Measurements from ENCODE around the gene KRTAP10-11. TPM values are rescaled to one million over a fixed set of nuclear protein-coding genes. Genes with fewer than 3 reads are reported as not detected.
"Not testable (repeated sequence)": the region's sequence is repeated elsewhere in the genome, so short reads cannot be mapped to it uniquely, and the experiment has no call there.

The KRTAP10-11 gene
- total and polyA plus RNA-seq, 4 donors = not detected

GRCh38 chr21:44686843-44687561, 40.8 kb downstream of the KRTAP10-11 start:
- Histone ChIP-seq H3K9me3 (ENCODE audit: control insufficient read depth in 4 of 4, low read length in 3 of 4) (peaks cover 0 to 1% (median 0%) of the 10 kb centered on the region in 4 donors), H3K4me1 (ENCODE audit: control insufficient read depth in 4 of 4, insufficient read depth in 4 of 4, low read length in 3 of 4) (no peaks in the 10 kb centered on the region), H3K9ac (ENCODE audit: low read depth in 1 of 2, low read length in 2 of 2) (no peak overlapping the region), H3K36me3 (ENCODE audit: control insufficient read depth in 4 of 4, insufficient read depth in 3 of 4, low read depth in 1 of 4, low read length in 3 of 4) (no peaks in the 10 kb centered on the region), H3K27ac (ENCODE audit: low read depth in 1 of 2, low read length in 2 of 2) (no peak overlapping the region), H3K27me3 (ENCODE audit: control insufficient read depth in 4 of 4, insufficient read depth in 4 of 4, low read length in 3 of 4) (peaks cover 0 to 2% (median under 1%) of the 10 kb centered on the region in 4 donors), H3K4me3 (ENCODE audit: low read depth in 1 of 3, low read length in 3 of 3) (no peak overlapping the region)
- peak; percentile 28 for DNase-seq (ENCODE audit: low spot score)
- no peak for TF ChIP-seq HNF4A (conservative IDR thresholded peaks at IDR 0.05)
- TF ChIP-seq FOXA2 (IDR thresholded peaks at IDR 0.05) = no peak
- no peak for TF ChIP-seq JUND (IDR thresholded peaks at IDR 0.05)
- no peak for TF ChIP-seq RAD21 (IDR thresholded peaks at IDR 0.05)
- TF ChIP-seq TAF1 (conservative IDR thresholded peaks at IDR 0.05) = no peak
- no peak for TF ChIP-seq ATF3 (IDR thresholded peaks at IDR 0.05)
- TF ChIP-seq RXRA (IDR thresholded peaks at IDR 0.05) = no peak
- 61% methylated on average over 25 of the region's 25 CpGs for WGBS

- Histone ChIP-seq H3K4me3 (ENCODE audit: low read depth in 1 of 3, low read length in 3 of 3) (no peak overlapping the region), H3K9ac (ENCODE audit: low read depth in 1 of 2, low read length in 2 of 2) (no peak overlapping the region), H3K4me1 (ENCODE audit: control insufficient read depth in 4 of 4, insufficient read depth in 4 of 4, low read length in 3 of 4) (no peaks in the 10 kb centered on the region), H3K27me3 (ENCODE audit: control insufficient read depth in 4 of 4, insufficient read depth in 4 of 4, low read length in 3 of 4) (peaks cover 0 to 2% (median under 1%) of the 10 kb centered on the region in 4 donors), H3K36me3 (ENCODE audit: control insufficient read depth in 4 of 4, insufficient read depth in 3 of 4, low read depth in 1 of 4, low read length in 3 of 4) (no peaks in the 10 kb centered on the region), H3K27ac (ENCODE audit: low read depth in 1 of 2, low read length in 2 of 2) (no peak overlapping the region), H3K9me3 (ENCODE audit: control insufficient read depth in 4 of 4, low read length in 3 of 4) (peaks cover 0 to 7% (median 2%) of the 10 kb centered on the region in 4 donors)
- TF ChIP-seq HNF4G (IDR thresholded peaks at IDR 0.05) (no peak), RAD21 (IDR thresholded peaks at IDR 0.05) (no peak), GABPA (IDR thresholded peaks at IDR 0.05 in 1 of 2, conservative IDR thresholded peaks at IDR 0.05 in 1 of 2) (no peak), NR2F2 (IDR thresholded peaks at IDR 0.05) (no peak), ZBTB33 (IDR thresholded peaks at IDR 0.05) (no peak), EGR1 (IDR thresholded peaks at IDR 0.05; ENCODE audit: low read depth in 2 of 2) (no peak), HNF4A (conservative IDR thresholded peaks at IDR 0.05) (no peak), MAX (IDR thresholded peaks at IDR 0.05) (no peak), ATF3 (IDR thresholded peaks at IDR 0.05) (no peak), SP1 (IDR thresholded peaks at IDR 0.05) (no peak)
- WGBS = 63% methylated on average over 11 of the region's 11 CpGs
- peak; percentile 8 for DNase-seq (ENCODE audit: low spot score)
These were observed 41.5 kb downstream of the KRTAP10-11 start for GRCh38 chr21:44687671-44688070.

- not testable (repeated sequence) for H3K36me3 ChIP-seq (ENCODE audit: control insufficient read depth in 4 of 4, insufficient read depth in 3 of 4, low read depth in 1 of 4, low read length in 3 of 4); H3K27me3 ChIP-seq (ENCODE audit: control insufficient read depth in 4 of 4, insufficient read depth in 4 of 4, low read length in 3 of 4); H3K4me1 ChIP-seq (ENCODE audit: control insufficient read depth in 4 of 4, insufficient read depth in 4 of 4, low read length in 3 of 4); H3K4me3 ChIP-seq (ENCODE audit: low read depth in 1 of 3, low read length in 3 of 3); H3K27ac ChIP-seq (ENCODE audit: low read depth in 1 of 2, low read length in 2 of 2); DNase-seq (ENCODE audit: low spot score); H3K9ac ChIP-seq (ENCODE audit: low read depth in 1 of 2, low read length in 2 of 2)
- WGBS = 75% methylated on average over 3 of the region's 3 CpGs
- peaks cover 0 to 18% (median 2%) of the 10 kb centered on the region in 4 donors for H3K9me3 ChIP-seq (ENCODE audit: control insufficient read depth in 4 of 4, low read length in 3 of 4)
These were observed 43.5 kb downstream of the KRTAP10-11 start for GRCh38 chr21:44689740-44690139.

Measured in liver (tissue), 9 donors.